ENCODE measurements around the gene UST.

DNA sequence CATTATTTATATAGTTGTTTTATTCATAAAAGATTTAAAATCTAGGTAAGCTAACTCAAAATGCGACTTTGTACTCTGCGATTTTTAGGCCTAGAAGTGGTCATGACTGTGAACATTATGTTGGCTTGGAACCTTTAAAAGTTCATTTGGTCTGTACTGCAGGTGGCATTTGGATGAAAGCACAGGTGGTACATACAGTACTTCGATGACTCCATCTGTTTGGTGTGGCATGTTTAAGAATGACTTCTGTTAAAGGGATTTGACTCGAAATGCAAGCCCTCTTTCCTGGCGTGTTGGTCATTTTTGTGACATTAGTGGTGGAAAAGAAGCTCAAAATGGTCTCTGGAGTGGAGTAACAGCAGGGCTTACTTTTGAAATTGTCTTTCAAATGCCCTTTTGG, 118.1 kb downstream of the UST start:
- TF ChIP-seq POLR2A (IDR thresholded peaks at IDR 0.05): no peak
- TF ChIP-seq, protein P1, sequence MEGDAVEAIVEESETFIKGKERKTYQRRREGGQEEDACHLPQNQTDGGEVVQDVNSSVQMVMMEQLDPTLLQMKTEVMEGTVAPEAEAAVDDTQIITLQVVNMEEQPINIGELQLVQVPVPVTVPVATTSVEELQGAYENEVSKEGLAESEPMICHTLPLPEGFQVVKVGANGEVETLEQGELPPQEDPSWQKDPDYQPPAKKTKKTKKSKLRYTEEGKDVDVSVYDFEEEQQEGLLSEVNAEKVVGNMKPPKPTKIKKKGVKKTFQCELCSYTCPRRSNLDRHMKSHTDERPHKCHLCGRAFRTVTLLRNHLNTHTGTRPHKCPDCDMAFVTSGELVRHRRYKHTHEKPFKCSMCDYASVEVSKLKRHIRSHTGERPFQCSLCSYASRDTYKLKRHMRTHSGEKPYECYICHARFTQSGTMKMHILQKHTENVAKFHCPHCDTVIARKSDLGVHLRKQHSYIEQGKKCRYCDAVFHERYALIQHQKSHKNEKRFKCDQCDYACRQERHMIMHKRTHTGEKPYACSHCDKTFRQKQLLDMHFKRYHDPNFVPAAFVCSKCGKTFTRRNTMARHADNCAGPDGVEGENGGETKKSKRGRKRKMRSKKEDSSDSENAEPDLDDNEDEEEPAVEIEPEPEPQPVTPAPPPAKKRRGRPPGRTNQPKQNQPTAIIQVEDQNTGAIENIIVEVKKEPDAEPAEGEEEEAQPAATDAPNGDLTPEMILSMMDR (IDR thresholded peaks at IDR 0.05): no peak
- no peak for TF ChIP-seq POLR2AphosphoS5 (IDR thresholded peaks at IDR 0.05)
- no peak for TF ChIP-seq EP300 (IDR thresholded peaks at IDR 0.05; ENCODE audit: low read depth)
